ENCODE results near the gene PIGZ. TPM values are rescaled to one million over a fixed set of nuclear protein-coding genes. Genes with fewer than 3 reads are reported as not detected.
A peak's percentile ranks its signal among the peaks of the same experiment; 100 is the strongest.

The PIGZ gene
- total and polyA plus RNA-seq, 12 donors: 0.39 to 4.0 (median 2.1) TPM

DNA sequence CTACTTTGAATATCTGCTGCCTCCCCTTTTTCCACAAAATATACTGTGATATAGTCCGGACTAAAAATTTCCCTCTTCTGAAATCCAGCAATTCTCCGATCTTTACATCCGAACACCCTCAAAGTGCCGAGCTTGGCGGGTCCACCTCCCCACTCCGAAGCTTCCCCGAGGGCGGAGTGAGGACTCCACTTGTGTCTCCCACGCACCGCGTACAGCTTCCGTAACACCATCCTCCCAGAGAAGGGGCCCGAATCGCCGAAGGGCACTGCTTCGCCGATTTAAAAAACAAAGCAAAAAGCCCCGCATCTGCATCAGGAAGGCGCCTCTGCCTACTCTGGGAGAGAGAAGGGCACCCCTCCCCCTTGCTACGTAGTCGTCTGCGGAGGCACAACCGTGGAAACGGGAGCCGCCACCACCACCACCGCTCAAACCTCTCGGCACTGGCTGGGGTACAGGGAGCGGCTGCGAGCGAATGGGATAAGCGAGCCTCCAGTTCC is 26.9 kb downstream of the PIGZ start:
- no peaks in the 10 kb centered on the region for H3K9me3 ChIP-seq (replicated peaks in 1 of 3)
- intact Hi-C loops (cut with DNase I): loop anchor here in 1 of 2 donors (10.0 kb wide), 1 partner anchor 67 kb away; no protein-coding TSS in a partner anchor
- peak overlapping the region; percentile 57 to 97 (median 89) for H3K27ac ChIP-seq
- H3K36me3 ChIP-seq (replicated peaks in 1 of 2): peaks cover 0 to 23% of the 10 kb centered on the region in 2 donors
- H3K4me1 ChIP-seq (replicated peaks in 1 of 2): peaks cover 18 to 26% of the 10 kb centered on the region in 2 donors
- no peak for TF ChIP-seq CTCF (IDR thresholded peaks at IDR 0.05)
- TF ChIP-seq POLR2A (IDR thresholded peaks at IDR 0.05): no peak
- peak overlapping the region; percentile 26 to 100 (median 84) for H3K4me3 ChIP-seq
- 0 to 1% (median 0%) methylated on average over 11 to 31 of the region's 31 CpGs for WGBS, 4 donors
- peak in 6 of 7 donors; percentile 49 to 76 (median 66) for DNase-seq
- no peaks in the 10 kb centered on the region for H3K27me3 ChIP-seq

DNA sequence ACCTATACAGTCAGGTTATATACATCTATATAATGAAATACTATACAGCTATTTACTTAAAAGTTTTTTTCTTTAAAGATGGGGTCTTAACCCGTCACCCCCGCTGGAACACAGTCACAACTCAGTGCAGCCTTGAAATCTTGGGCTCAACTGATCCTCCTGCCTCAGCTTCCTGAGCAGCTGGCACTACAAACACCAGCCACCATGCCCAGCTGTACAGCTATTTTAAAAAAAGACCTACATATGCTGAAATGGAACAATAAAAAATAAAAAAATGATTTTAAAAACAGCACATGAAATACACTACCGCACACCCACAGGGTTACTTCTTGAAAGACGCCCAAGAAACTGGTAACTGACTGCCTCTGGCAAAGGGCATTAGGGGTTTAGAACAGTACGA is 30.1 kb downstream of the PIGZ start:
- intact Hi-C loops (cut with DNase I): no loop called here
- WGBS, 4 donors: 87 to 95% (median 92%) methylated on average over 5 of the region's 5 CpGs

GRCh38 chr3:196938124-196938523 is 30.5 kb downstream of the PIGZ start:
- Histone ChIP-seq H3K4me3 (no peak overlapping the region), H3K27ac (no peak overlapping the region), H3K27me3 (no peaks in the 10 kb centered on the region), H3K36me3 (replicated peaks in 1 of 2) (peaks cover 0 to 54% of the 10 kb centered on the region in 2 donors), H3K4me1 (replicated peaks in 1 of 2) (peaks cover 12 to 15% of the 10 kb centered on the region in 2 donors), H3K9me3 (replicated peaks in 1 of 3) (no peaks in the 10 kb centered on the region)
- intact Hi-C loops (cut with DNase I): no loop called here
- TF ChIP-seq CTCF (IDR thresholded peaks at IDR 0.05) (no peak), POLR2A (IDR thresholded peaks at IDR 0.05) (no peak)
- 69 to 96% (median 85%) methylated on average over 2 of the region's 2 CpGs for WGBS, 4 donors
- no peak for DNase-seq

More for the DNA sequence above, 30.1 kb downstream of the PIGZ start:
- no peak for DNase-seq
- H3K9me3 ChIP-seq (replicated peaks in 1 of 3): no peaks in the 10 kb centered on the region
- TF ChIP-seq CTCF (IDR thresholded peaks at IDR 0.05) (no peak), POLR2A (IDR thresholded peaks at IDR 0.05) (no peak)
- H3K4me3 ChIP-seq: no peak overlapping the region
- H3K27me3 ChIP-seq: no peaks in the 10 kb centered on the region
- peaks cover 0 to 54% of the 10 kb centered on the region in 2 donors for H3K36me3 ChIP-seq (replicated peaks in 1 of 2)
- H3K4me1 ChIP-seq (replicated peaks in 1 of 2): peaks cover 17 to 20% of the 10 kb centered on the region in 2 donors
- no peak overlapping the region for H3K27ac ChIP-seq

DNA sequence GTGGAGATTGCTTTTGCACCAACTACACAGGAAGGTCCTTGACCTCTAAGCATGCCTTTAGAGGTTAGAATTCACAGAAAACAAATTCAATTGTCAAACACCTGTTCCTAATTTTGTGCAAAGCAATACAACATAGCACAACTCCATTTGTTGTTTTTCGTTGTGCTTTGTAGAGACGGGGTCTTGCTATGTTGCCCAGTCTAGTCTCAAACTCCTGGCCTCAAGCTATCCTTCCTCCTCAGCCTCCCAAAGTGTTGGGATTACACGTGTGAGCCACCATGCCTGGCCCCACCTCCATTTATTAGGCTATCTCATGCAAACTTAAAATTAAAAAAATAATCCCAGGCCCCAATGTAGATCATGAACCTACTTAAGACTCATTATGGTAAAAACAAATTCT is 32.3 kb downstream of the PIGZ start:
- WGBS, 4 donors: 85 to 94% (median 91%) methylated on average over 3 of the region's 3 CpGs
- Histone ChIP-seq H3K4me3 (no peak overlapping the region), H3K36me3 (replicated peaks in 1 of 2) (peaks cover 0 to 65% of the 10 kb centered on the region in 2 donors), H3K27me3 (no peaks in the 10 kb centered on the region), H3K9me3 (replicated peaks in 1 of 3) (no peaks in the 10 kb centered on the region), H3K27ac (no peak overlapping the region), H3K4me1 (replicated peaks in 1 of 2) (peaks cover 8 to 12% of the 10 kb centered on the region in 2 donors)
- DNase-seq: no peak
- TF ChIP-seq POLR2A (IDR thresholded peaks at IDR 0.05) (no peak), CTCF (IDR thresholded peaks at IDR 0.05) (no peak)
- intact Hi-C loops (cut with DNase I): no loop called here
